LNCAP (cell line): ENCODE data around the gene MACROD1.
A peak's percentile ranks its signal among the peaks of the same experiment; 100 is the strongest.

ENCODE experiments used
- CTCF ChIP-seq: fragments of 450-650 bp; IDR thresholded peaks from 2 replicates; pipeline ENCODE4 v1.5.1; 2017; ENCODE audit warnings: mild to moderate bottlenecking

Gene MACROD1

GRCh38 chr11:64198511-64198910, 32.6 kb upstream of the MACROD1 start:
- TF ChIP-seq CTCF = no peak

- TF ChIP-seq CTCF = no peak
Observed at GRCh38 chr11:64196626-64197025, 30.7 kb upstream of the MACROD1 start.

GRCh38 chr11:64192434-64192833, 26.5 kb upstream of the MACROD1 start:
- no peak for TF ChIP-seq CTCF

GRCh38 chr11:64186492-64187165, 20.7 kb upstream of the MACROD1 start:
- no peak for TF ChIP-seq CTCF

- peak; percentile 28; the same call in 1 of the 2 replicates for TF ChIP-seq CTCF
Observed at GRCh38 chr11:64185693-64186491, 20.0 kb upstream of the MACROD1 start, which contains the start of gene STIP1. TSS of gene STIP1 (plus strand) at chr11:64186171. CDS start at chr11:64186262, 91 bp downstream.

GRCh38 chr11:64185175-64185692, 19.3 kb upstream of the MACROD1 start:
- TF ChIP-seq CTCF = no peak

- no peak for TF ChIP-seq CTCF
Observed at GRCh38 chr11:64183890-64184289, 18.0 kb upstream of the MACROD1 start.
